22Rv1 (cell line): Measurements from ENCODE around the gene TSPAN18.

ENCODE experiments used
- CTCF ChIP-seq: fragments of 450-650 bp; IDR thresholded peaks from 2 replicates; pipeline ENCODE4 v1.5.1; 2017; ENCODE audit warnings: mild to moderate bottlenecking
- ZFX ChIP-seq: fragments of 450-650 bp; IDR thresholded peaks from 2 replicates; pipeline ENCODE4 v1.6.1; 2017; ENCODE audit warnings: antibody characterized with exemption, borderline replicate concordance

GRCh38 chr11:44873537-44873936 lies 146.8 kb downstream of the TSPAN18 start:
- no peak for TF ChIP-seq CTCF
- no peak for TF ChIP-seq ZFX
